Esophagus squamous epithelium (tissue), 5 donors: ENCODE data around the gene PGAP6. TPM values are rescaled to one million over a fixed set of nuclear protein-coding genes. Genes with fewer than 3 reads are reported as not detected.

Experiments
- DNase-seq: peaks from one replicate; lab custom pipeline; 2025; lab: John Stamatoyannopoulos, UW
- H3K27ac ChIP-seq, 4 donors: fragments of 200-600 bp; sonication (generic); one replicate each; pipeline ENCODE4 v1.5.1; 2016 to 2019; ENCODE audit warnings: mild to moderate bottlenecking in 1 of 4
- H3K27me3 ChIP-seq, 4 donors: fragments of 200-600 bp; sonication (generic); 1 replicate in 3 of 4; 2 replicates in 1 of 4; pipeline versions ENCODE4 v1.5.1 to v1.6.0; 2017 to 2021; ENCODE audit warnings: antibody characterized with exemption in 1 of 4
- H3K36me3 ChIP-seq, 3 donors: fragments of 200-600 bp; sonication (generic); one replicate each; pipeline ENCODE4 v1.5.1; 2016 to 2019
- H3K4me1 ChIP-seq, 3 donors: fragments of 200-600 bp; sonication (generic); one replicate each; pipeline ENCODE4 v1.5.1; 2017 to 2019
- H3K4me3 ChIP-seq, 4 donors: fragments of 200-600 bp; sonication (generic); 1 replicate in 3 of 4; 2 replicates in 1 of 4; pipeline ENCODE4 v1.5.1; 2016 to 2019; ENCODE audit warnings: mild to moderate bottlenecking in 2 of 4, moderate library complexity in 1 of 4
- H3K9me3 ChIP-seq, 3 donors: fragments of 200-600 bp; sonication (generic); one replicate each; pipeline ENCODE4 v1.5.1; 2016 to 2019
- POLR2A ChIP-seq, 4 donors: fragments of 450-650 bp; IDR thresholded peaks; one replicate each; pipeline ENCODE4 v1.6.1; 2017; ENCODE audit warnings: antibody characterized with exemption in 4 of 4, mild to moderate bottlenecking in 4 of 4, moderate library complexity in 3 of 4
- WGBS, 2 donors: methylation state at CpG; one replicate each; pipeline ENCODE4 v1.1.5; 2018; 5-methylcytosine and 5-hydroxymethylcytosine counted together
- intact Hi-C: fragments of 100-400 bp; cut with DNase I; formaldehyde crosslinking; loops from one replicate; pipeline ENCODE4 v1.15.0; 2022
- total RNA-seq, 4 donors: library from RNA; depleted of rRNA; stranded (reverse); fragments of >200 nt; gene quantifications; one replicate each; pipeline ENCODE4 v1.1.0, GENCODE V29; 2016
- TF ChIP-seq, protein P1 (sequence below), 6 experiments: fragments of 450-650 bp in 4 of 6; fragments of 200-600 bp in 2 of 6; sonication (generic) in 2 of 6; IDR thresholded peaks; one replicate each; pipeline ENCODE4 v1.5.1; 2016 to 2019; ENCODE audit warnings: antibody characterized with exemption in 6 of 6, mild to moderate bottlenecking in 4 of 6, moderate library complexity in 4 of 6
- donor health status: DM: yes; HTN: yes; CAD: no.

Gene PGAP6
- total RNA-seq, 4 donors from 2014 or later, result 23.5 to 31.7 (median 27.6) TPM

DNA sequence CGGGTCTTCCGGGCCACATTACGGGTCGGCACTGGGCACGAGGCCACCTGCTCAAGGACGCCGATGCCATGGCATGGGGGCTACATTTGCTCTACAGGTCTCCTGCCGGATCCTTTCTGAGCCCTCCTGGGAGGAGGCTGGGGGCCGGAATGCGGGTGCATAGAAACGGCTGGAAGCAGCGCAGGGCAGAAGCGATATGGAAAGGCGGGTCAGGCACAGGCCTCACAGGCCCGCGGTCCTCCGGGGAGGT is 57.7 kb downstream of the PGAP6 start:
- Histone ChIP-seq H3K27me3 (no peaks in the 10 kb centered on the region), H3K9me3 (no peaks in the 10 kb centered on the region), H3K36me3 (peaks cover 0 to 20% (median 0%) of the 10 kb centered on the region in 3 donors), H3K27ac (no peak overlapping the region), H3K4me1 (peaks cover 17 to 52% (median 24%) of the 10 kb centered on the region in 3 donors), H3K4me3 (no peak overlapping the region)
- no peak for TF ChIP-seq POLR2A (IDR thresholded peaks at IDR 0.05)
- TF ChIP-seq, protein P1, sequence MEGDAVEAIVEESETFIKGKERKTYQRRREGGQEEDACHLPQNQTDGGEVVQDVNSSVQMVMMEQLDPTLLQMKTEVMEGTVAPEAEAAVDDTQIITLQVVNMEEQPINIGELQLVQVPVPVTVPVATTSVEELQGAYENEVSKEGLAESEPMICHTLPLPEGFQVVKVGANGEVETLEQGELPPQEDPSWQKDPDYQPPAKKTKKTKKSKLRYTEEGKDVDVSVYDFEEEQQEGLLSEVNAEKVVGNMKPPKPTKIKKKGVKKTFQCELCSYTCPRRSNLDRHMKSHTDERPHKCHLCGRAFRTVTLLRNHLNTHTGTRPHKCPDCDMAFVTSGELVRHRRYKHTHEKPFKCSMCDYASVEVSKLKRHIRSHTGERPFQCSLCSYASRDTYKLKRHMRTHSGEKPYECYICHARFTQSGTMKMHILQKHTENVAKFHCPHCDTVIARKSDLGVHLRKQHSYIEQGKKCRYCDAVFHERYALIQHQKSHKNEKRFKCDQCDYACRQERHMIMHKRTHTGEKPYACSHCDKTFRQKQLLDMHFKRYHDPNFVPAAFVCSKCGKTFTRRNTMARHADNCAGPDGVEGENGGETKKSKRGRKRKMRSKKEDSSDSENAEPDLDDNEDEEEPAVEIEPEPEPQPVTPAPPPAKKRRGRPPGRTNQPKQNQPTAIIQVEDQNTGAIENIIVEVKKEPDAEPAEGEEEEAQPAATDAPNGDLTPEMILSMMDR (IDR thresholded peaks at IDR 0.05), result no peak
- intact Hi-C loops, result no loop called here
- DNase-seq, result no peak
- WGBS, 2 donors, result 77 to 90% methylated on average over 6 to 8 of the region's 17 CpGs

DNA sequence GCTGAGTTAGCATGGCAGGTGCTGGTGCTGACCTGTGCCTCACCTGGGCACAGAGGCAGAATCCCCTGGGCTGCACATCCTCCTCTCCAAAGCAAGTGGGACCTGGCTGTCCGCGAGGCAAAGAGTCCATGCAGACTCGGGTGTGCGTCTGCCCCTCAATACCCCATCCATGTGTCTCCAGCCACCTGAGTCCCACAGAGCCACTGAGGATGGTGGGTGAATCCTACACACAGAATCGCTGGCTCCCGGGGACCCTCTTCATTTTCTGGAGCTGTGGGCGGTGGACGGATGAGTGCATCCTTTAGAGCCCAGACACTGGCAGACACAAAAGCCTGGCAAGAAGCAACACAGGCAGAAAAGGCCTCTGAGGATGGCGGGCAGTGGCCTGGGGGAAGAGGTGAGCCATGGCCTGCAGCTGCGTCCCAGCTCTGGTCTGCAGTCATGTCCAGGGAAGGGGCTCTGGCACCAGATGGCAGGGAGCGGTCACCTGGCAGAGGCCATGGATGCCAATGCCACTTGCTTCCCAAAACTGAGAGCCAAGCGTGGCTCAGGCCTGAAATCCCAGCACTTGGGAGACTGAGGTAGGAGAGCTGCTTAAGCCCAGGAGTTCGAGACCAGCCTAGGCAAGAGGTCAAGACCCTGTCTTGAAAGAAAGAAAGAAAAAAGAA is 59.2 kb downstream of the PGAP6 start:
- Histone ChIP-seq H3K9me3 (no peaks in the 10 kb centered on the region), H3K27ac (no peak overlapping the region), H3K4me1 (peaks cover 12 to 39% (median 18%) of the 10 kb centered on the region in 3 donors), H3K4me3 (no peak overlapping the region), H3K36me3 (peaks cover 0 to 35% (median 4%) of the 10 kb centered on the region in 3 donors), H3K27me3 (no peaks in the 10 kb centered on the region)
- no peak for DNase-seq
- TF ChIP-seq, protein P1 (IDR thresholded peaks at IDR 0.05), result no peak
- no peak for TF ChIP-seq POLR2A (IDR thresholded peaks at IDR 0.05)
- WGBS, 2 donors, result 86 to 88% methylated on average over 5 to 7 of the region's 13 CpGs
- intact Hi-C loops, result no loop called here

DNA sequence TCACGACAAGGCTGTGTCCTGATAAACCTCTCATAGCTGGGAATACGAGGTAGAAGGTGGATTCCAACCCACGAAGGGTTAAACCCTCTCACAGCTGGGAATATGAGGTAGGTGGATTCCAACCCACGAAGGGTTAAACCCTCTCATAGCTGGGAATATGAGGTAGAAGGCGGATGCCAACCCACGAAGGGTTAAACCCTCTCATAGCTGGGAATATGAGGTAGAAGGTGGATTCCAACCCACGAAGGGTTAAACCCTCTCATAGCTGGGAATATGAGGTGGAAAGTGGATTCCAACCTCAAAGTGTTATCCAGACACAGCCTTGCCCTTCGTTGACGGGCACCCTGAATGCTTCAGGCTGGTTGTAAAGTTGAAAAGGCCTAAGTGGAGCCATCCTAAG is 60.2 kb downstream of the PGAP6 start:
- WGBS, 2 donors, result 67 to 76% methylated on average over 7 to 9 of the region's 9 CpGs
- TF ChIP-seq, protein P1 (IDR thresholded peaks at IDR 0.05), result no peak
- no peak for TF ChIP-seq POLR2A (IDR thresholded peaks at IDR 0.05)
- H3K27ac ChIP-seq, result no peak overlapping the region

More for the DNA sequence above, 60.2 kb downstream of the PGAP6 start:
- DNase-seq, result no peak
- Histone ChIP-seq H3K9me3 (no peaks in the 10 kb centered on the region), H3K4me3 (no peak overlapping the region), H3K27me3 (no peaks in the 10 kb centered on the region), H3K36me3 (peaks cover 0 to 43% (median 4%) of the 10 kb centered on the region in 3 donors), H3K4me1 (peaks cover 9 to 28% (median 14%) of the 10 kb centered on the region in 3 donors)
- intact Hi-C loops, result no loop called here

Other genes with a start within 250 kb of the PGAP6 start
- 10 to 100 TPM; 14.5 to 28.0 (median 18.8) TPM for gene NPRL3, start 243.3 kb downstream of the PGAP6 start, total RNA-seq
- gene HBZ, start 229.3 kb downstream of the PGAP6 start, total RNA-seq, result not detected
- gene HBM, start 216.0 kb downstream of the PGAP6 start, total RNA-seq, result not detected
- 1 to 10 TPM in 2 of 4 donors, not detected in 2; 4.7 to 5.0 TPM for gene HBA2, start 209.1 kb downstream of the PGAP6 start, total RNA-seq
- 10 to 100 TPM in 1 of 4 donors, 1 to 10 TPM in 1, not detected in 2; 1.0 to 12.9 TPM for gene HBA1, start 205.3 kb downstream of the PGAP6 start, total RNA-seq
- not detected for gene HBQ1, start 201.5 kb downstream of the PGAP6 start, total RNA-seq
- gene LUC7L, start 152.5 kb downstream of the PGAP6 start, total RNA-seq, result 10 to 100 TPM; 33.5 to 74.2 (median 46.5) TPM
- gene FAM234A, start 147.2 kb downstream of the PGAP6 start, total RNA-seq, result 100 to 1,000 TPM in 1 of 4 donors, 10 to 100 TPM in 3; 16.5 to 147 (median 60.0) TPM
- gene RGS11, start 106.0 kb downstream of the PGAP6 start, total RNA-seq, result 1 to 10 TPM in 3 of 4 donors, under 1 TPM in 1; 0.88 to 4.8 (median 2.6) TPM
- not detected for gene ARHGDIG, start 101.4 kb downstream of the PGAP6 start, total RNA-seq
- not detected for gene PDIA2, start 98.8 kb downstream of the PGAP6 start, total RNA-seq
- gene AXIN1, start 29.3 kb downstream of the PGAP6 start, total RNA-seq, result 10 to 100 TPM; 17.8 to 32.2 (median 22.2) TPM
- gene MRPL28, start 11.4 kb downstream of the PGAP6 start, total RNA-seq, result 10 to 100 TPM; 57.9 to 68.2 (median 63.0) TPM
- gene NME4, start 15.2 kb upstream of the PGAP6 start, total RNA-seq, result 10 to 100 TPM; 20.7 to 48.3 (median 25.3) TPM
- 10 to 100 TPM; 13.6 to 19.6 (median 17.0) TPM for gene DECR2, start 19.9 kb upstream of the PGAP6 start, total RNA-seq
- 10 to 100 TPM in 2 of 4 donors, 1 to 10 TPM in 2; 8.0 to 25.6 (median 10.1) TPM for gene RAB11FIP3, start 43.7 kb upstream of the PGAP6 start, total RNA-seq
- gene CAPN15, start 145.7 kb upstream of the PGAP6 start, total RNA-seq, result 10 to 100 TPM; 29.4 to 69.6 (median 52.4) TPM
- not detected for gene PRR35, start 178.4 kb upstream of the PGAP6 start, total RNA-seq
- gene NHLRC4, start 185.0 kb upstream of the PGAP6 start, total RNA-seq, result under 1 TPM in 3 of 4 donors, not detected in 1; 0.09 to 0.95 (median 0.59) TPM
- gene PIGQ, start 188.0 kb upstream of the PGAP6 start, total RNA-seq, result 10 to 100 TPM; 15.9 to 24.0 (median 20.4) TPM
- 10 to 100 TPM; 14.2 to 31.4 (median 20.3) TPM for gene RAB40C, start 208.1 kb upstream of the PGAP6 start, total RNA-seq
- 1 to 10 TPM in 1 of 4 donors, under 1 TPM in 3; under 0.01 to 1.8 (median 0.29) TPM for gene WFIKKN1, start 249.0 kb upstream of the PGAP6 start, total RNA-seq